GM23338 (cell line): ENCODE results near the gene MEOX2. TPM values are rescaled to one million over a fixed set of nuclear protein-coding genes. Genes with fewer than 3 reads are reported as not detected.

ENCODE experiments used
- ATAC-seq: fragments of 200-7000 bp; cut with Tn5 transposase; 3 replicates; pipeline ENCODE4 v1.9.1; 2020
- DNase-seq: peaks from one replicate; pipeline ENCODE4 v3.0.0-alpha.2; 2015; ENCODE audit warnings: low spot score
- H2AFZ ChIP-seq: fragments of 200-600 bp; sonication (generic); 2 replicates; pipeline ENCODE4 v1.8.0; 2016; ENCODE audit warnings: antibody characterized with exemption, mild to moderate bottlenecking, moderate library complexity
- H3F3A ChIP-seq: fragments of 200-600 bp; sonication (generic); replicated peaks from 2 replicates; pipeline ENCODE4 v1.8.0; 2017; ENCODE audit warnings: antibody characterized with exemption, mixed run types, low read depth
- H3K27ac ChIP-seq: fragments of 200-600 bp; sonication (generic); 2 replicates; pipeline ENCODE4 v1.6.1; 2016; ENCODE audit warnings: low read depth
- H3K27me3 ChIP-seq: fragments of 200-600 bp; sonication (generic); 2 replicates; pipeline ENCODE4 v1.8.0; 2016; ENCODE audit warnings: mild to moderate bottlenecking, mixed run types, moderate library complexity; ENCODE audit not compliant: insufficient read depth
- H3K36me3 ChIP-seq: fragments of 200-600 bp; sonication (generic); 2 replicates; pipeline ENCODE4 v1.8.0; 2016; ENCODE audit warnings: mild to moderate bottlenecking; ENCODE audit not compliant: insufficient read depth
- H3K4me1 ChIP-seq: fragments of 200-600 bp; sonication (generic); 2 replicates; pipeline ENCODE4 v1.8.0; 2016; ENCODE audit warnings: mild to moderate bottlenecking, moderate library complexity; ENCODE audit not compliant: insufficient read depth
- H3K4me2 ChIP-seq: fragments of 200-600 bp; sonication (generic); 2 replicates; pipeline ENCODE4 v1.7.1; 2017; ENCODE audit warnings: mixed run types
- H3K4me3 ChIP-seq: fragments of 200-600 bp; sonication (generic); 2 replicates; pipeline ENCODE4 v1.6.1; 2016; ENCODE audit warnings: mixed run types
- H3K79me2 ChIP-seq: fragments of 200-600 bp; sonication (generic); replicated peaks from 2 replicates; pipeline ENCODE4 v1.8.0; 2017; ENCODE audit warnings: mild to moderate bottlenecking; ENCODE audit not compliant: insufficient read depth
- H3K9me2 ChIP-seq: fragments of 200-600 bp; sonication (generic); 2 replicates; pipeline ENCODE4 v1.8.0; 2017; ENCODE audit not compliant: insufficient read depth
- H4K20me1 ChIP-seq: fragments of 200-600 bp; sonication (generic); replicated peaks from 2 replicates; pipeline ENCODE4 v1.8.0; 2017; ENCODE audit warnings: mild to moderate bottlenecking; ENCODE audit not compliant: insufficient read depth
- H3K27ac Mint-ChIP-seq: 2 replicates; pipeline ENCODE4 v1.8.0; 2020; ENCODE audit warnings: inconsistent platforms, mild to moderate bottlenecking, moderate library complexity, mixed read lengths
- H3K27me3 Mint-ChIP-seq: 3 replicates; pipeline ENCODE4 v1.8.0; 2022; ENCODE audit warnings: low read depth, mild to moderate bottlenecking, moderate library complexity, mixed read lengths, inconsistent platforms; ENCODE audit not compliant: insufficient read depth, poor library complexity
- H3K36me3 Mint-ChIP-seq: 3 replicates; pipeline ENCODE4 v1.8.0; 2021; ENCODE audit warnings: low read depth, mild to moderate bottlenecking, inconsistent platforms, moderate library complexity, mixed read lengths
- H3K4me1 Mint-ChIP-seq: 3 replicates; pipeline ENCODE4 v1.8.0; 2020; ENCODE audit warnings: mild to moderate bottlenecking, inconsistent platforms, mixed read lengths
- H3K4me3 Mint-ChIP-seq: 3 replicates; pipeline ENCODE4 v1.8.0; 2021; ENCODE audit warnings: moderate library complexity, mild to moderate bottlenecking, inconsistent platforms, mixed read lengths
- H3K9me3 Mint-ChIP-seq: 3 replicates; pipeline ENCODE4 v1.8.0; 2020; ENCODE audit warnings: moderate library complexity, mild to moderate bottlenecking, inconsistent platforms, mixed read lengths
- CREB1 ChIP-seq: fragments of 250-450 bp; sonication (Bioruptor Pico); IDR thresholded peaks from 2 replicates; pipeline ENCODE4 v1.5.0; 2020; ENCODE audit warnings: low read depth, mild to moderate bottlenecking, moderate library complexity
- CTCF ChIP-seq, 2 experiments: fragments of 200-600 bp in 1 of 2; sonication (generic) in 1 of 2; conservative IDR thresholded peaks; 2 replicates each; pipeline versions ENCODE4 v1.5.1 to v1.6.1; 2016 to 2017; ENCODE audit warnings: antibody characterized with exemption in 2 of 2, low read depth in 2 of 2, mild to moderate bottlenecking in 2 of 2, moderate library complexity in 1 of 2
- ETS1 ChIP-seq: IDR thresholded peaks from 2 replicates; pipeline ENCODE4 v1.6.1; 2016; ENCODE audit warnings: antibody characterized with exemption
- EZH2 ChIP-seq: fragments of 200-600 bp; sonication (generic); IDR thresholded peaks from one replicate; pipeline ENCODE4 v1.8.0; 2017; ENCODE audit warnings: antibody characterized with exemption, mild to moderate bottlenecking, low read depth; ENCODE audit not compliant: unreplicated experiment
- EZH2phosphoT487 ChIP-seq: fragments of 200-600 bp; sonication (generic); IDR thresholded peaks from one replicate; pipeline ENCODE4 v1.8.1; 2018; ENCODE audit warnings: antibody characterized with exemption; ENCODE audit not compliant: unreplicated experiment
- JUNB ChIP-seq: IDR thresholded peaks from one replicate; pipeline ENCODE4 v1.6.1; 2016; ENCODE audit warnings: antibody characterized with exemption; ENCODE audit not compliant: unreplicated experiment
- NANOG ChIP-seq: IDR thresholded peaks from 2 replicates; pipeline ENCODE4 v1.6.1; 2016; ENCODE audit warnings: antibody characterized with exemption, borderline replicate concordance
- REST ChIP-seq: IDR thresholded peaks from one replicate; pipeline ENCODE4 v1.6.1; 2018; ENCODE audit warnings: antibody characterized with exemption; ENCODE audit not compliant: unreplicated experiment
- STAT1 ChIP-seq: IDR thresholded peaks from one replicate; pipeline ENCODE4 v1.6.1; 2016; ENCODE audit warnings: antibody characterized with exemption; ENCODE audit not compliant: unreplicated experiment
- ZNF114 ChIP-seq: fragments of 250-450 bp; sonication (Bioruptor Pico); IDR thresholded peaks from 2 replicates; pipeline ENCODE4 v1.5.0; 2020; ENCODE audit warnings: mild to moderate bottlenecking, moderate library complexity
- ZNF331 ChIP-seq: fragments of 250-450 bp; sonication (Bioruptor Pico); IDR thresholded peaks from 2 replicates; pipeline ENCODE4 v1.5.0; 2020; ENCODE audit warnings: low read depth, mild to moderate bottlenecking, moderate library complexity
- polyA plus RNA-seq: library from polyadenylated mRNA; unstranded; fragments of >200 nt; fragmentation: Nextera tagmentation; extraction: Ambion mirVana; gene quantifications from 2 replicates; pipeline ENCODE4 v1.2.1, GENCODE V29; 2016
- total RNA-seq: library from RNA; depleted of rRNA; stranded (reverse); fragments of >200 nt; shearing (Covaris generic); gene quantifications from 2 replicates; pipeline ENCODE4 v1.2.3, GENCODE V29; 2014

MEOX2 gene
- total and polyA plus RNA-seq, 2 experiments from 2014 or later, result 0.50 to 1.2 TPM

- TF ChIP-seq REST (no peak), EZH2 (no peak), ZNF114 (no peak), ZNF331 (CRISPR knock-in tag) (no peak), EZH2phosphoT487 (no peak), STAT1 (no peak), JUNB (no peak), CREB1 (CRISPR knock-in tag) (no peak), ETS1 (no peak), NANOG (no peak), CTCF (conservative IDR thresholded peaks at IDR 0.05; ENCODE audit: low read depth in 2 of 2) (no peak)
- no peaks in the 10 kb centered on the region for H3F3A ChIP-seq
- H3K4me1 ChIP-seq, result peaks cover under 1% of the 10 kb centered on the region; the same call in 1 of the 2 replicates
- Mint-ChIP-seq H3K36me3 (no peaks in the 10 kb centered on the region), H3K9me3 (no peaks in the 10 kb centered on the region), H3K4me3 (no peak overlapping the region), H3K27ac (no peak overlapping the region), H3K4me1 (no peaks in the 10 kb centered on the region; the same call in 2 of the 3 replicates), H3K27me3 (peaks cover 1% of the 10 kb centered on the region)
- H4K20me1 ChIP-seq, result no peaks in the 10 kb centered on the region
- no peaks in the 10 kb centered on the region for H3K36me3 ChIP-seq
- ATAC-seq (no peak), DNase-seq (no peak)
- H3K27ac ChIP-seq, result no peak overlapping the region
- H3K79me2 ChIP-seq, result no peaks in the 10 kb centered on the region
- no peaks in the 10 kb centered on the region for H3K9me2 ChIP-seq
- peaks cover 13% of the 10 kb centered on the region for H3K27me3 ChIP-seq
- no peak overlapping the region for H2AFZ ChIP-seq
- H3K4me3 ChIP-seq, result no peak overlapping the region
- no peak overlapping the region for H3K4me2 ChIP-seq
Measured at GRCh38 chr7:15679306-15679705, 7.2 kb downstream of the MEOX2 start.
